GM19328 (cell line): ENCODE measurements around the gene ADAMTSL2.

ENCODE experiments used
- ATAC-seq: cut with Tn5 transposase; IDR thresholded peaks from one replicate; pipeline ENCODE4 v1.9.1; 2021; ENCODE audit warnings: mild to moderate bottlenecking, moderate library complexity; ENCODE audit not compliant: unreplicated experiment

ADAMTSL2 gene

GRCh38 chr9:133618726-133619125 lies 84.2 kb downstream of the ADAMTSL2 start:
- ATAC-seq = no peak

GRCh38 chr9:133619791-133620190 lies 85.3 kb downstream of the ADAMTSL2 start:
- ATAC-seq = no peak

GRCh38 chr9:133621725-133622267 lies 87.3 kb downstream of the ADAMTSL2 start:
- no peak for ATAC-seq

GRCh38 chr9:133622555-133622954 lies 88.1 kb downstream of the ADAMTSL2 start:
- ATAC-seq = no peak
